ENCODE measurements around the gene C18orf32. TPM values are rescaled to one million over a fixed set of nuclear protein-coding genes. Genes with fewer than 3 reads are reported as not detected.

The C18orf32 gene
- total and polyA plus RNA-seq, 2 of the 8 experiments (the other 6 are each of a cell fraction or from before 2014, with no cell fraction given) = 17.3 to 20.1 TPM

DNA sequence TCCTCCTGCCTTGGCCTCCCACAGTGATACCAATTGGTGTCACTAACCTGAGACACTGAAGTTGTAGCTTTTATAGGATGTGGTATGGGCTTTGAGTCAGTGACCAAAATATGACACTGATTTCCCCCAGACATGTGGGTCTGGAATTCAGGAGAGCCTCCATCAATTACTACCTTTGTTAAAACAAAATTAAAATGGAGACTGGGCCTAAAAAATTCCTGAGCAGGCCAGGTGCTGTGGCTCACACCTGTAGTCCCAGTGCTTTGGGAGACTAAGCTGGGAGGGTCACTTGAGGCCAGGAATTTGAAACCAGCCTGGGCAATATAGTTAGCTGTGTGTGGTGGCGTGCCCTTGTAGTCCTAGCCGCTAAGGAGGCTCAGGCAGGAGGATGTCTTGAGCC, 37.9 kb upstream of the C18orf32 start:
- Histone ChIP-seq H2AK5ac (ENCODE audit: low read depth, low read length) (no peak overlapping the region), H2BK15ac (ENCODE audit: low read length) (no peak overlapping the region), H3K4me2 (ENCODE audit: insufficient read depth in 1 of 2, low read depth in 2 of 2, low read length in 2 of 2) (no peak overlapping the region), H3K27me3 (replicated peaks in 1 of 4; ENCODE audit: control insufficient read depth in 3 of 4, extremely low read depth in 1 of 4, insufficient read depth in 3 of 4, low read length in 3 of 4) (no peaks in the 10 kb centered on the region), H3K4ac (replicated peaks; ENCODE audit: insufficient read length, low read depth, low read length) (no peak overlapping the region), H2BK120ac (replicated peaks; ENCODE audit: low read depth, low read length) (no peak overlapping the region), H2BK12ac (ENCODE audit: low read depth, low read length) (no peak overlapping the region), H3K79me2 (ENCODE audit: control insufficient read depth in 1 of 2, insufficient read depth in 2 of 2, low read length in 2 of 2) (no peaks in the 10 kb centered on the region), H4K20me1 (replicated peaks in 1 of 2; ENCODE audit: control insufficient read depth in 1 of 2, insufficient read depth in 2 of 2, low read length in 2 of 2) (no peaks in the 10 kb centered on the region), H3K27ac (ENCODE audit: low read depth, low read length) (no peak overlapping the region), H3K56ac (replicated peaks; ENCODE audit: insufficient read length, low read depth, low read length) (no peak overlapping the region), H3K23ac (ENCODE audit: insufficient read length) (no peak overlapping the region), H3K9ac (replicated peaks in 1 of 4; ENCODE audit: extremely low read depth in 1 of 4, low read depth in 3 of 4, low read length in 3 of 4) (no peak overlapping the region), H3K9me3 (ENCODE audit: insufficient read depth in 2 of 2, low read depth in 1 of 2, low read length in 1 of 2) (no peaks in the 10 kb centered on the region), H3K23me2 (ENCODE audit: low read depth, low read length) (no peaks in the 10 kb centered on the region), H3K79me1 (ENCODE audit: low read depth, low read length) (no peaks in the 10 kb centered on the region), H4K5ac (ENCODE audit: insufficient read length, low read depth, low read length) (no peak overlapping the region), H2BK20ac (ENCODE audit: low read length) (no peak overlapping the region), H3K4me3 (ENCODE audit: extremely low read depth in 1 of 4, insufficient read depth in 2 of 4, low read depth in 3 of 4, low read length in 4 of 4) (no peak overlapping the region), H3K4me1 (replicated peaks in 1 of 4; ENCODE audit: control insufficient read depth in 3 of 4, insufficient read depth in 4 of 4, low read length in 3 of 4) (peaks cover 0 to 7% (median 3%) of the 10 kb centered on the region in 4 experiments; a peak in 4 of 7 replicates), H3K18ac (ENCODE audit: extremely low read depth, low read length) (no peak overlapping the region), H2BK5ac (ENCODE audit: low read depth, low read length) (no peak overlapping the region), H2AFZ (ENCODE audit: low read length) (no peak overlapping the region), H4K8ac (ENCODE audit: extremely low read depth, insufficient read depth, low read length) (no peak overlapping the region), H3K14ac (ENCODE audit: insufficient read length) (no peak overlapping the region), H4K91ac (replicated peaks; ENCODE audit: insufficient read length, low read length) (no peak overlapping the region), H3K36me3 (ENCODE audit: control insufficient read depth in 2 of 4, insufficient read depth in 4 of 4, low read length in 3 of 4) (no peaks in the 10 kb centered on the region)
- FAIRE-seq (no peak), DNase-seq (ENCODE audit: low read depth in 1 of 2, low spot score in 2 of 2) (no peak)
- 100% methylated on average over 2 of the region's 2 CpGs; no CpG with 5 or more reads in 1 of the 2 experiments for WGBS, 2 experiments (ENCODE audit: extremely low coverage in 1 of 2, insufficient coverage in 1 of 2, insufficient read length in 1 of 2, insufficient replicate concordance in 2 of 2, low coverage in 1 of 2, low lambda C conversion rate in 2 of 2, missing lambda C conversion rate in 1 of 2)
- ChIA-PET CTCF (ENCODE audit: partially characterized antibody) (interaction anchor here (0.7 to 2.3 kb wide), 6 partner anchors 14 to 333 kb away, joined by 3 to 9 read pairs (median 4); no protein-coding TSS in a partner anchor), POLR2A (ENCODE audit: partially characterized antibody) (no interaction called here)
- no peak for TF ChIP-seq EGR1 (IDR thresholded peaks at IDR 0.05; ENCODE audit: borderline replicate concordance, low read depth, low read length)
